ENCODE results near the gene STPG2. TPM values are rescaled to one million over a fixed set of nuclear protein-coding genes. Genes with fewer than 3 reads are reported as not detected.

The STPG2 gene
- total RNA-seq, 1 experiment from 2014 or later: 0.20 TPM

DNA sequence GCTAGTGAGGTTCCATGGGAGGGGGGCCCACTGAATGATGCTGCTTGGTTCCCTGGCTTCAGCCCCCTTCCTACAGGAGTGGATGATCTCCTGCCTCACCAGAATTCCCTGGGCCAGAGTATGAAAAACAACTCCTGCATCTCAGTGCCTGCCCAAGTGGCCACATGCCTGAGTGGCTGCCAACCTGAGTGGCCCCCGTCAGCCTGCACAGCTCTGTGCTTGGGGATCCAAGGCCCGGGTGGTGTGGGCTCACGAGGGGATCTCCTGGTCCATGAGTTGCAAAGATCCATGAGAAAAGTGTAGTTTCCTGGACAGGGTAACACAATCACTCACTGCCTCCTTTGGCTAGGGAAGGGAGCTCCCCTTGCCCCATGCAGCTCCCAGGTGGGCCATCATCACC lies 17.1 kb downstream of the STPG2 start:
- no peak overlapping the region for H2AFZ ChIP-seq (ENCODE audit: low read length)
- H3K27me3 ChIP-seq (ENCODE audit: insufficient read depth, low read length): no peaks in the 10 kb centered on the region
- no peak overlapping the region for H3K56ac ChIP-seq (ENCODE audit: insufficient read length, low read depth, low read length)
- H2BK120ac ChIP-seq (ENCODE audit: low read depth, low read length, poor library complexity, severe bottlenecking): no peak overlapping the region
- no peak overlapping the region for H3K4ac ChIP-seq (ENCODE audit: low read depth, low read length)
- Mint-ChIP-seq H3K9me3 (peaks cover 0 to 8% of the 10 kb centered on the region in 2 experiments; a peak in 3 of 5 replicates), H3K27ac (no peak overlapping the region), H3K27me3 (ENCODE audit: low read depth) (no peaks in the 10 kb centered on the region), H3K4me1 (no peaks in the 10 kb centered on the region), H3K36me3 (ENCODE audit: insufficient read depth in 1 of 3, low read depth in 3 of 3) (no peaks in the 10 kb centered on the region; a peak in 1 of 7 replicates), H3K4me3 (no peak overlapping the region)
- no peak overlapping the region for H3K23ac ChIP-seq (ENCODE audit: insufficient read length, low read depth, low read length)
- no CpG with 5 or more reads among the region's 3 CpGs for WGBS (ENCODE audit: extremely low coverage, insufficient read length, low lambda C conversion rate)
- TF ChIP-seq, protein P1, sequence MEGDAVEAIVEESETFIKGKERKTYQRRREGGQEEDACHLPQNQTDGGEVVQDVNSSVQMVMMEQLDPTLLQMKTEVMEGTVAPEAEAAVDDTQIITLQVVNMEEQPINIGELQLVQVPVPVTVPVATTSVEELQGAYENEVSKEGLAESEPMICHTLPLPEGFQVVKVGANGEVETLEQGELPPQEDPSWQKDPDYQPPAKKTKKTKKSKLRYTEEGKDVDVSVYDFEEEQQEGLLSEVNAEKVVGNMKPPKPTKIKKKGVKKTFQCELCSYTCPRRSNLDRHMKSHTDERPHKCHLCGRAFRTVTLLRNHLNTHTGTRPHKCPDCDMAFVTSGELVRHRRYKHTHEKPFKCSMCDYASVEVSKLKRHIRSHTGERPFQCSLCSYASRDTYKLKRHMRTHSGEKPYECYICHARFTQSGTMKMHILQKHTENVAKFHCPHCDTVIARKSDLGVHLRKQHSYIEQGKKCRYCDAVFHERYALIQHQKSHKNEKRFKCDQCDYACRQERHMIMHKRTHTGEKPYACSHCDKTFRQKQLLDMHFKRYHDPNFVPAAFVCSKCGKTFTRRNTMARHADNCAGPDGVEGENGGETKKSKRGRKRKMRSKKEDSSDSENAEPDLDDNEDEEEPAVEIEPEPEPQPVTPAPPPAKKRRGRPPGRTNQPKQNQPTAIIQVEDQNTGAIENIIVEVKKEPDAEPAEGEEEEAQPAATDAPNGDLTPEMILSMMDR (conservative IDR thresholded peaks at IDR 0.05): no peak
- H2BK12ac ChIP-seq (ENCODE audit: insufficient read length, low read depth, low read length): no peak overlapping the region
- H4K20me1 ChIP-seq (ENCODE audit: control insufficient read depth, insufficient read depth, insufficient read length): no peaks in the 10 kb centered on the region
- H3K9me3 ChIP-seq (ENCODE audit: control insufficient read depth, low read depth, low read length): no peaks in the 10 kb centered on the region
- H3T11ph ChIP-seq (ENCODE audit: low read length): no peak overlapping the region
- no peak overlapping the region for H3K27ac ChIP-seq (ENCODE audit: insufficient read length, low read depth, low read length)
- H3K4me2 ChIP-seq (ENCODE audit: insufficient read depth, insufficient read length, low read length): no peak overlapping the region
- H2BK20ac ChIP-seq (ENCODE audit: low read depth, low read length, poor library complexity, severe bottlenecking): no peak overlapping the region
- no peak overlapping the region for H3K14ac ChIP-seq (ENCODE audit: insufficient read depth, low read length)
- H4K91ac ChIP-seq (ENCODE audit: insufficient read length, low read depth, low read length): no peak overlapping the region
- H3K18ac ChIP-seq (ENCODE audit: insufficient read length, low read depth, low read length): no peak overlapping the region
- no peak overlapping the region for H2BK5ac ChIP-seq (ENCODE audit: insufficient read length, low read length)
- no peak overlapping the region for H3K9ac ChIP-seq (ENCODE audit: extremely low read depth, insufficient read length, low read length)
- H2BK15ac ChIP-seq (ENCODE audit: low read depth, low read length): no peak overlapping the region
- no peak overlapping the region for H2AK5ac ChIP-seq (ENCODE audit: insufficient read length, low read length)
- H4K8ac ChIP-seq (replicated peaks; ENCODE audit: insufficient read length, low read depth, low read length): no peak overlapping the region
- DNase-seq: no peak
- H3K23me2 ChIP-seq (ENCODE audit: insufficient read length, low read depth, low read length, poor library complexity, severe bottlenecking): no peaks in the 10 kb centered on the region
- H3K4me1 ChIP-seq (ENCODE audit: insufficient read depth, low read length): no peaks in the 10 kb centered on the region
- H4K5ac ChIP-seq (ENCODE audit: insufficient read length, low read depth, low read length): no peak overlapping the region
- H3K79me1 ChIP-seq (ENCODE audit: insufficient read depth, low read depth, low read length, poor library complexity, severe bottlenecking): no peaks in the 10 kb centered on the region
- H3K79me2 ChIP-seq (ENCODE audit: insufficient read depth, low read length): no peaks in the 10 kb centered on the region

Measured in H9 (cell line).